ENCODE measurements around the gene TEX47.

DNA sequence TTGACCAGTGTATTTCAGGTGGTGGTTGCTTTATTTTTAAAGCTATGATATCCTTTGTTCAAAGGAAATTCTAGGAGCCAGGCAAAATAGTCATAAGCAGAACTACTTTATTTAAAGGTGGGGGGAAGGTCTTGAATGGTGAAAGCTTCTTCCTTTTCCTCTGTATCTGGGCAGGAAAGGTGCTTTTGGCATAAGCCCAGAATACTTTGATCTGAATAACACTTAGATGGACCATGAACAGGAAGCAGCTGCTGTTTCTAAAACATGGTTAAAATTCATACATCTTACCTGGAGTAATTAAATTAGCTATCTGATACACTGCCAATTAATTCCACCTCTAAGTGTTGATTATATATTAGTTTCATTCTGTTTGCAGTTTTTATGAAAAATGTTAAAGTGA is 22.8 kb downstream of the TEX47 start:
- no peak for TF ChIP-seq MYC (IDR thresholded peaks at IDR 0.05; ENCODE audit: low read depth, low read length)
- TF ChIP-seq, protein P1, sequence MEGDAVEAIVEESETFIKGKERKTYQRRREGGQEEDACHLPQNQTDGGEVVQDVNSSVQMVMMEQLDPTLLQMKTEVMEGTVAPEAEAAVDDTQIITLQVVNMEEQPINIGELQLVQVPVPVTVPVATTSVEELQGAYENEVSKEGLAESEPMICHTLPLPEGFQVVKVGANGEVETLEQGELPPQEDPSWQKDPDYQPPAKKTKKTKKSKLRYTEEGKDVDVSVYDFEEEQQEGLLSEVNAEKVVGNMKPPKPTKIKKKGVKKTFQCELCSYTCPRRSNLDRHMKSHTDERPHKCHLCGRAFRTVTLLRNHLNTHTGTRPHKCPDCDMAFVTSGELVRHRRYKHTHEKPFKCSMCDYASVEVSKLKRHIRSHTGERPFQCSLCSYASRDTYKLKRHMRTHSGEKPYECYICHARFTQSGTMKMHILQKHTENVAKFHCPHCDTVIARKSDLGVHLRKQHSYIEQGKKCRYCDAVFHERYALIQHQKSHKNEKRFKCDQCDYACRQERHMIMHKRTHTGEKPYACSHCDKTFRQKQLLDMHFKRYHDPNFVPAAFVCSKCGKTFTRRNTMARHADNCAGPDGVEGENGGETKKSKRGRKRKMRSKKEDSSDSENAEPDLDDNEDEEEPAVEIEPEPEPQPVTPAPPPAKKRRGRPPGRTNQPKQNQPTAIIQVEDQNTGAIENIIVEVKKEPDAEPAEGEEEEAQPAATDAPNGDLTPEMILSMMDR (IDR thresholded peaks at IDR 0.05; ENCODE audit: low read depth, low read length) = no peak

Data from NB4 (cell line).